B cell (primary cell): ENCODE results near the gene METTL24. TPM values are rescaled to one million over a fixed set of nuclear protein-coding genes. Genes with fewer than 3 reads are reported as not detected.

Source experiments
- ATAC-seq: fragments of 200-7000 bp; cut with Tn5 transposase; one replicate; pipeline ENCODE4 v1.10.0; 2021; ENCODE audit warnings: low read depth, mild to moderate bottlenecking, moderate number of reproducible peaks, moderate library complexity
- CTCF ChIA-PET: fragments of 350-600 bp; sonication (Branson Sonifier 250); formaldehyde crosslinking; loops from one replicate; lab custom pipeline; 2021; ENCODE audit warnings: antibody characterized with exemption, inconsistent platforms; lab: Charles Lee
- POLR2A ChIA-PET: fragments of 350-600 bp; sonication (Branson Sonifier 250); formaldehyde crosslinking; loops from one replicate; lab custom pipeline; 2021; ENCODE audit warnings: antibody characterized with exemption; lab: Charles Lee
- DNase-seq: peaks from one replicate; pipeline ENCODE4 v3.0.0; 2013
- H2AFZ ChIP-seq: 2 replicates; pipeline ENCODE4 v1.6.1; 2012; ENCODE audit warnings: mild to moderate bottlenecking, low read depth, low read length; ENCODE audit not compliant: insufficient read depth, poor library complexity, severe bottlenecking
- H3K27ac ChIP-seq, 2 donors: 1 replicate in 1 of 2; 2 replicates in 1 of 2; pipeline ENCODE4 v1.5.1; 2012 to 2013; ENCODE audit warnings: low read length in 2 of 2, mild to moderate bottlenecking in 2 of 2, moderate library complexity in 1 of 2
- H3K27me3 ChIP-seq, 4 experiments: fragments of 200-600 bp in 1 of 4; sonication (generic) in 1 of 4; replicated peaks in 1 of 4; 1 replicate in 2 of 4; 2 replicates in 2 of 4; pipeline versions ENCODE4 v1.6.1 to v1.7.0; 2013 to 2016; ENCODE audit warnings: low read length in 3 of 4, mild to moderate bottlenecking in 2 of 4, mixed read lengths in 1 of 4, moderate library complexity in 1 of 4; ENCODE audit not compliant: insufficient read depth in 4 of 4, control insufficient read depth in 3 of 4; ENCODE audit errors: control extremely low read depth in 1 of 4
- H3K36me3 ChIP-seq, 2 experiments: replicated peaks in 1 of 2; 1 replicate in 1 of 2; 2 replicates in 1 of 2; pipeline versions ENCODE4 v1.6.1 to v1.7.1; 2013; ENCODE audit warnings: low read length in 1 of 2; ENCODE audit not compliant: insufficient read depth in 2 of 2, control insufficient read depth in 1 of 2; ENCODE audit errors: control extremely low read depth in 1 of 2, extremely low read depth in 1 of 2
- H3K4me1 ChIP-seq, 2 donors: fragments of 200-600 bp in 1 of 2; sonication (generic) in 1 of 2; 1 replicate in 1 of 2; 2 replicates in 1 of 2; pipeline versions ENCODE4 v1.5.1 to v1.6.1; 2013 to 2017; ENCODE audit warnings: low read length in 2 of 2; ENCODE audit not compliant: control insufficient read depth in 2 of 2, insufficient read depth in 2 of 2
- H3K4me2 ChIP-seq: replicated peaks from 2 replicates; pipeline ENCODE3; 2012; ENCODE audit warnings: mild to moderate bottlenecking, low read depth, low read length; ENCODE audit not compliant: poor library complexity, severe bottlenecking
- H3K4me3 ChIP-seq, 5 experiments: fragments of 200-600 bp in 1 of 5; sonication (generic) in 1 of 5; 1 replicate in 3 of 5; 2 replicates in 2 of 5; pipeline versions ENCODE4 v1.5.1 to v1.7.0; 2011 to 2016; ENCODE audit warnings: low read length in 4 of 5, mild to moderate bottlenecking in 4 of 5, low read depth in 2 of 5, control low read depth in 1 of 5, moderate library complexity in 1 of 5; ENCODE audit not compliant: insufficient read depth in 1 of 5; ENCODE audit errors: control extremely low read depth in 1 of 5, extremely low read depth in 1 of 5
- H3K79me2 ChIP-seq: fragments of 200-600 bp; sonication (generic); one replicate; pipeline ENCODE4 v1.6.0; 2016; ENCODE audit warnings: low read length; ENCODE audit not compliant: control insufficient read depth, insufficient read depth
- H3K9ac ChIP-seq: fragments of 200-600 bp; sonication (generic); 2 replicates; pipeline ENCODE4 v1.6.1; 2017; ENCODE audit warnings: mild to moderate bottlenecking, low read length, moderate library complexity
- H3K9me3 ChIP-seq, 3 donors: one replicate each; pipeline versions ENCODE4 v1.6.1 to v1.7.1; 2013; ENCODE audit warnings: low read length in 2 of 3; ENCODE audit not compliant: control insufficient read depth in 2 of 3, insufficient read depth in 1 of 3; ENCODE audit errors: control extremely low read depth in 1 of 3
- H4K20me1 ChIP-seq: 2 replicates; pipeline ENCODE4 v1.6.0; 2012; ENCODE audit warnings: mild to moderate bottlenecking, low read length; ENCODE audit not compliant: insufficient read depth, control insufficient read depth, poor library complexity, severe bottlenecking
- H3K27ac Mint-ChIP-seq: one replicate; pipeline ENCODE4 v1.8.0; 2021; ENCODE audit warnings: mixed read lengths
- H3K27me3 Mint-ChIP-seq: one replicate; pipeline ENCODE4 v1.8.0; 2021; ENCODE audit warnings: mixed read lengths
- H3K4me1 Mint-ChIP-seq: one replicate; pipeline ENCODE4 v1.8.0; 2021; ENCODE audit warnings: mixed read lengths
- H3K4me3 Mint-ChIP-seq: one replicate; pipeline ENCODE4 v1.8.0; 2021; ENCODE audit warnings: mixed read lengths
- H3K9me3 Mint-ChIP-seq: one replicate; pipeline ENCODE4 v1.8.0; 2022; ENCODE audit warnings: mixed read lengths; ENCODE audit not compliant: insufficient read depth
- EZH2 ChIP-seq: IDR thresholded peaks from 2 replicates; pipeline ENCODE4 v1.6.1; 2012; ENCODE audit warnings: borderline replicate concordance, low read depth, mild to moderate bottlenecking, moderate library complexity, low read length; ENCODE audit not compliant: insufficient read depth, poor library complexity, severe bottlenecking
- WGBS: methylation state at CpG from one replicate; pipeline ENCODE4 v1.1.5; 2013; ENCODE audit warnings: missing lambda C conversion rate; ENCODE audit not compliant: insufficient coverage; 5-methylcytosine and 5-hydroxymethylcytosine counted together
- intact Hi-C: fragments of 100-400 bp; cut with micrococcal nuclease; formaldehyde crosslinking; loops from one replicate; pipeline ENCODE4 v1.10.0; 2022
- polyA plus RNA-seq: library from polyadenylated mRNA; depleted of rRNA; stranded (reverse); fragments of >200 nt; gene quantifications from 2 replicates; pipeline ENCODE4 v1.2.3, GENCODE V29; 2012
- total RNA-seq, 2 donors: library from RNA; stranded (reverse); fragments of 120-200 nt in 1 of 2; gene quantifications; 1 replicate in 1 of 2; 2 replicates in 1 of 2; pipeline versions ENCODE4 v1.2.3 to v1.2.4, GENCODE V29; 2013 to 2022
- TF ChIP-seq, protein P1 (sequence below): fragments of 200-600 bp; IDR thresholded peaks from one replicate; pipeline ENCODE4 v1.8.0; 2022; ENCODE audit warnings: antibody characterized with exemption, mild to moderate bottlenecking

The METTL24 gene
- total and polyA plus RNA-seq, 2 donors (not counting 1 experiment from before 2014, with no cell fraction given), result not detected

DNA sequence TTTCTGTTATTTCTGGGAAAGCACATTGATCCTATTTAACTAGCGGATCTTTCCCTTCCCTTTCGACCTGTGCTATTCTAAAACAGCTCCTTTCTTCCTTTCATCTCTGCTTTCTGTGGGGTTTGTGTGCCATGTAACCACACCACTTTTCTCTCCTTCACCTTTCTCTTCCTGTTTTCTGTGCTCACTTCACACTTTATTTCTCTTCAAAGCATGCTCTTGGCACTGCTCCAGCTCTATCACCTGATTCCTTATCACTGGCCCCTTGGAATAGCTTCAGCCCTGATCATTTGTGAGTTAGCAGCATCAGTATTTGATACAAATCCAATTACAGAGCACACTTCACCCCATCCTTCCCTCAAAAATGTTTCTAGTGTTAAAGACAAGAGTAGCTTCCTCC lies 8.1 kb upstream of the METTL24 start:
- Mint-ChIP-seq H3K27ac (no peak overlapping the region), H3K4me1 (peaks cover 3% of the 10 kb centered on the region), H3K27me3 (peaks cover 43% of the 10 kb centered on the region), H3K9me3 (no peaks in the 10 kb centered on the region), H3K4me3 (no peak overlapping the region)
- intact Hi-C loops, result no loop called here
- WGBS, result 83% methylated on average over 2 of the region's 2 CpGs
- Histone ChIP-seq H2AFZ (no peak overlapping the region), H3K4me1 (no peaks in the 10 kb centered on the region), H3K4me2 (no peak overlapping the region), H4K20me1 (no peaks in the 10 kb centered on the region), H3K4me3 (no peak overlapping the region), H3K36me3 (no peaks in the 10 kb centered on the region), H3K27me3 (peaks cover 0 to 7% (median under 1%) of the 10 kb centered on the region in 4 experiments), H3K79me2 (no peaks in the 10 kb centered on the region), H3K9me3 (no peaks in the 10 kb centered on the region), H3K27ac (no peak overlapping the region), H3K9ac (no peak overlapping the region)
- no peak for TF ChIP-seq EZH2
- TF ChIP-seq, protein P1, sequence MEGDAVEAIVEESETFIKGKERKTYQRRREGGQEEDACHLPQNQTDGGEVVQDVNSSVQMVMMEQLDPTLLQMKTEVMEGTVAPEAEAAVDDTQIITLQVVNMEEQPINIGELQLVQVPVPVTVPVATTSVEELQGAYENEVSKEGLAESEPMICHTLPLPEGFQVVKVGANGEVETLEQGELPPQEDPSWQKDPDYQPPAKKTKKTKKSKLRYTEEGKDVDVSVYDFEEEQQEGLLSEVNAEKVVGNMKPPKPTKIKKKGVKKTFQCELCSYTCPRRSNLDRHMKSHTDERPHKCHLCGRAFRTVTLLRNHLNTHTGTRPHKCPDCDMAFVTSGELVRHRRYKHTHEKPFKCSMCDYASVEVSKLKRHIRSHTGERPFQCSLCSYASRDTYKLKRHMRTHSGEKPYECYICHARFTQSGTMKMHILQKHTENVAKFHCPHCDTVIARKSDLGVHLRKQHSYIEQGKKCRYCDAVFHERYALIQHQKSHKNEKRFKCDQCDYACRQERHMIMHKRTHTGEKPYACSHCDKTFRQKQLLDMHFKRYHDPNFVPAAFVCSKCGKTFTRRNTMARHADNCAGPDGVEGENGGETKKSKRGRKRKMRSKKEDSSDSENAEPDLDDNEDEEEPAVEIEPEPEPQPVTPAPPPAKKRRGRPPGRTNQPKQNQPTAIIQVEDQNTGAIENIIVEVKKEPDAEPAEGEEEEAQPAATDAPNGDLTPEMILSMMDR, result no peak
- POLR2A ChIA-PET, result no interaction called here
- CTCF ChIA-PET, result interaction anchor here (0.5 to 1.6 kb wide), 2 partner anchors 12 to 1317 kb away, joined by 3 to 4 read pairs; no protein-coding TSS in a partner anchor
- ATAC-seq (no peak), DNase-seq (no peak)

DNA sequence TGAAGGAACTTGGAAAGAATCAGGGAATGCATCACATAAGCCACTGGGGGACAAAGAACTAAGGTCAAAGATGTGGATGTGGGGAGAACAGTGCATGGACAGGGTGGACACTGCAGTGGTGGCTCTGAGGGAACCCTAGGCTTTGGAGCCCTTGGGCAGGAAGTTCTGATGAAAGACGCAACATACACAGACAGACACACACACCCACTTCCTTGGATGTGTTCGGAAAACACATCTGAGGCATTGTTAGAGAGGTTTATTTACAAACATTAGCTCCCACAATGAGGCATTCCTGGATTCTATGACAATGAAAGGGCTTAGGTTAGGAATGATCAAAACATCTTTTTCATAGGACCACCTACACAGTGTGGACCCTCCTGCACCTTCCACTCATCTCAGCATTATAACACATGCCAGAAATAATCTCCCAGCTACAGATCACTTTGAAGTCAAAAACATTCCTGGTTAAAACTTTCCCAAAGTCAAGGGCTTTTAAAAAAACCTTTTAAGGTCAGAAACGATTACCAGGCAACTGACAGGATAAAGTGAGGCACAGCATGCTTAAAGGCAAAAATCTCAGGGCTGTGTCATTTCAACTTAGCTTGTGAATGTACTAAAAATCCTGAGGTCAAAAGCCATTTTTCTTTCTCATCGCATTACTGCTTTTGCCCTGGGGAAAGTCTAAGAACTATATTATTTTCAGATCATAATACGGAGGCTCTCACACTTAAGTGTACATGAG lies 6.4 kb upstream of the METTL24 start:
- H3K4me1 ChIP-seq, result no peaks in the 10 kb centered on the region
- no peaks in the 10 kb centered on the region for H3K79me2 ChIP-seq
- no peak overlapping the region for H3K4me3 Mint-ChIP-seq
- peaks cover 3% of the 10 kb centered on the region for H3K4me1 Mint-ChIP-seq
- H3K27me3 ChIP-seq, result peaks cover 0 to 14% (median 10%) of the 10 kb centered on the region in 4 experiments
- ChIA-PET CTCF (interaction anchor here (0.6 to 1.6 kb wide), 2 partner anchors 10 to 1796 kb away, joined by 4 read pairs; no protein-coding TSS in a partner anchor), POLR2A (no interaction called here)
- H3K4me2 ChIP-seq, result no peak overlapping the region
- no peak overlapping the region for H2AFZ ChIP-seq
- H3K9me3 Mint-ChIP-seq, result no peaks in the 10 kb centered on the region
- no peak overlapping the region for H3K27ac Mint-ChIP-seq
- TF ChIP-seq, protein P1, result no peak
- no peak for TF ChIP-seq EZH2
- DNase-seq (no peak), ATAC-seq (no peak)
- 70% methylated on average over 1 of the region's 5 CpGs for WGBS
- intact Hi-C loops, result no loop called here
- H3K36me3 ChIP-seq, result no peaks in the 10 kb centered on the region
- no peak overlapping the region for H3K27ac ChIP-seq
- no peak overlapping the region for H3K9ac ChIP-seq
- no peaks in the 10 kb centered on the region for H3K9me3 ChIP-seq
- peaks cover 51% of the 10 kb centered on the region for H3K27me3 Mint-ChIP-seq
- H4K20me1 ChIP-seq, result no peaks in the 10 kb centered on the region
- no peak overlapping the region for H3K4me3 ChIP-seq
